GM23338 (cell line): ENCODE measurements around the gene OSBPL6. TPM values are rescaled to one million over a fixed set of nuclear protein-coding genes. Genes with fewer than 3 reads are reported as not detected.

Experiments
- ATAC-seq: fragments of 200-7000 bp; cut with Tn5 transposase; 3 replicates; pipeline ENCODE4 v1.9.1; 2020
- DNase-seq: peaks from one replicate; pipeline ENCODE4 v3.0.0-alpha.2; 2015; ENCODE audit warnings: low spot score
- H2AFZ ChIP-seq: fragments of 200-600 bp; sonication (generic); 2 replicates; pipeline ENCODE4 v1.8.0; 2016; ENCODE audit warnings: antibody characterized with exemption, mild to moderate bottlenecking, moderate library complexity
- H3F3A ChIP-seq: fragments of 200-600 bp; sonication (generic); replicated peaks from 2 replicates; pipeline ENCODE4 v1.8.0; 2017; ENCODE audit warnings: antibody characterized with exemption, mixed run types, low read depth
- H3K27ac ChIP-seq: fragments of 200-600 bp; sonication (generic); 2 replicates; pipeline ENCODE4 v1.6.1; 2016; ENCODE audit warnings: low read depth
- H3K27me3 ChIP-seq: fragments of 200-600 bp; sonication (generic); 2 replicates; pipeline ENCODE4 v1.8.0; 2016; ENCODE audit warnings: mild to moderate bottlenecking, mixed run types, moderate library complexity; ENCODE audit not compliant: insufficient read depth
- H3K36me3 ChIP-seq: fragments of 200-600 bp; sonication (generic); 2 replicates; pipeline ENCODE4 v1.8.0; 2016; ENCODE audit warnings: mild to moderate bottlenecking; ENCODE audit not compliant: insufficient read depth
- H3K4me1 ChIP-seq: fragments of 200-600 bp; sonication (generic); 2 replicates; pipeline ENCODE4 v1.8.0; 2016; ENCODE audit warnings: mild to moderate bottlenecking, moderate library complexity; ENCODE audit not compliant: insufficient read depth
- H3K4me2 ChIP-seq: fragments of 200-600 bp; sonication (generic); 2 replicates; pipeline ENCODE4 v1.7.1; 2017; ENCODE audit warnings: mixed run types
- H3K4me3 ChIP-seq: fragments of 200-600 bp; sonication (generic); 2 replicates; pipeline ENCODE4 v1.6.1; 2016; ENCODE audit warnings: mixed run types
- H3K79me2 ChIP-seq: fragments of 200-600 bp; sonication (generic); replicated peaks from 2 replicates; pipeline ENCODE4 v1.8.0; 2017; ENCODE audit warnings: mild to moderate bottlenecking; ENCODE audit not compliant: insufficient read depth
- H3K9me2 ChIP-seq: fragments of 200-600 bp; sonication (generic); 2 replicates; pipeline ENCODE4 v1.8.0; 2017; ENCODE audit not compliant: insufficient read depth
- H4K20me1 ChIP-seq: fragments of 200-600 bp; sonication (generic); replicated peaks from 2 replicates; pipeline ENCODE4 v1.8.0; 2017; ENCODE audit warnings: mild to moderate bottlenecking; ENCODE audit not compliant: insufficient read depth
- H3K27ac Mint-ChIP-seq: 2 replicates; pipeline ENCODE4 v1.8.0; 2020; ENCODE audit warnings: inconsistent platforms, mild to moderate bottlenecking, moderate library complexity, mixed read lengths
- H3K27me3 Mint-ChIP-seq: 3 replicates; pipeline ENCODE4 v1.8.0; 2022; ENCODE audit warnings: low read depth, mild to moderate bottlenecking, moderate library complexity, mixed read lengths, inconsistent platforms; ENCODE audit not compliant: insufficient read depth, poor library complexity
- H3K36me3 Mint-ChIP-seq: 3 replicates; pipeline ENCODE4 v1.8.0; 2021; ENCODE audit warnings: low read depth, mild to moderate bottlenecking, inconsistent platforms, moderate library complexity, mixed read lengths
- H3K4me1 Mint-ChIP-seq: 3 replicates; pipeline ENCODE4 v1.8.0; 2020; ENCODE audit warnings: mild to moderate bottlenecking, inconsistent platforms, mixed read lengths
- H3K4me3 Mint-ChIP-seq: 3 replicates; pipeline ENCODE4 v1.8.0; 2021; ENCODE audit warnings: moderate library complexity, mild to moderate bottlenecking, inconsistent platforms, mixed read lengths
- H3K9me3 Mint-ChIP-seq: 3 replicates; pipeline ENCODE4 v1.8.0; 2020; ENCODE audit warnings: moderate library complexity, mild to moderate bottlenecking, inconsistent platforms, mixed read lengths
- CREB1 ChIP-seq: fragments of 250-450 bp; sonication (Bioruptor Pico); IDR thresholded peaks from 2 replicates; pipeline ENCODE4 v1.5.0; 2020; ENCODE audit warnings: low read depth, mild to moderate bottlenecking, moderate library complexity
- EZH2 ChIP-seq: fragments of 200-600 bp; sonication (generic); IDR thresholded peaks from one replicate; pipeline ENCODE4 v1.8.0; 2017; ENCODE audit warnings: antibody characterized with exemption, mild to moderate bottlenecking, low read depth; ENCODE audit not compliant: unreplicated experiment
- EZH2phosphoT487 ChIP-seq: fragments of 200-600 bp; sonication (generic); IDR thresholded peaks from one replicate; pipeline ENCODE4 v1.8.1; 2018; ENCODE audit warnings: antibody characterized with exemption; ENCODE audit not compliant: unreplicated experiment
- JUNB ChIP-seq: IDR thresholded peaks from one replicate; pipeline ENCODE4 v1.6.1; 2016; ENCODE audit warnings: antibody characterized with exemption; ENCODE audit not compliant: unreplicated experiment
- POLR2AphosphoS5 ChIP-seq: IDR thresholded peaks from 2 replicates; pipeline ENCODE4 v1.6.1; 2016; ENCODE audit warnings: antibody characterized with exemption, low read depth
- REST ChIP-seq: IDR thresholded peaks from one replicate; pipeline ENCODE4 v1.6.1; 2018; ENCODE audit warnings: antibody characterized with exemption; ENCODE audit not compliant: unreplicated experiment
- STAT1 ChIP-seq: IDR thresholded peaks from one replicate; pipeline ENCODE4 v1.6.1; 2016; ENCODE audit warnings: antibody characterized with exemption; ENCODE audit not compliant: unreplicated experiment
- ZNF114 ChIP-seq: fragments of 250-450 bp; sonication (Bioruptor Pico); IDR thresholded peaks from 2 replicates; pipeline ENCODE4 v1.5.0; 2020; ENCODE audit warnings: mild to moderate bottlenecking, moderate library complexity
- ZNF331 ChIP-seq: fragments of 250-450 bp; sonication (Bioruptor Pico); IDR thresholded peaks from 2 replicates; pipeline ENCODE4 v1.5.0; 2020; ENCODE audit warnings: low read depth, mild to moderate bottlenecking, moderate library complexity
- ZNF462 ChIP-seq: fragments of 250-450 bp; sonication (Bioruptor Pico); IDR thresholded peaks from 2 replicates; pipeline ENCODE4 v1.5.0; 2020; ENCODE audit warnings: mild to moderate bottlenecking, moderate library complexity
- polyA plus RNA-seq: library from polyadenylated mRNA; unstranded; fragments of >200 nt; fragmentation: Nextera tagmentation; extraction: Ambion mirVana; gene quantifications from 2 replicates; pipeline ENCODE4 v1.2.1, GENCODE V29; 2016
- total RNA-seq: library from RNA; depleted of rRNA; stranded (reverse); fragments of >200 nt; shearing (Covaris generic); gene quantifications from 2 replicates; pipeline ENCODE4 v1.2.3, GENCODE V29; 2014
- TF ChIP-seq, protein P1 (sequence below): IDR thresholded peaks from 2 replicates; pipeline ENCODE4 v1.6.1; 2016; ENCODE audit warnings: antibody characterized with exemption
- TF ChIP-seq, protein P2 (sequence below), 2 experiments: fragments of 200-600 bp in 1 of 2; sonication (generic) in 1 of 2; conservative IDR thresholded peaks; 2 replicates each; pipeline versions ENCODE4 v1.5.1 to v1.6.1; 2016 to 2017; ENCODE audit warnings: antibody characterized with exemption in 2 of 2, low read depth in 2 of 2, mild to moderate bottlenecking in 2 of 2, moderate library complexity in 1 of 2

Gene OSBPL6
- total and polyA plus RNA-seq, 2 experiments from 2014 or later, result 6.0 to 8.5 TPM

DNA sequence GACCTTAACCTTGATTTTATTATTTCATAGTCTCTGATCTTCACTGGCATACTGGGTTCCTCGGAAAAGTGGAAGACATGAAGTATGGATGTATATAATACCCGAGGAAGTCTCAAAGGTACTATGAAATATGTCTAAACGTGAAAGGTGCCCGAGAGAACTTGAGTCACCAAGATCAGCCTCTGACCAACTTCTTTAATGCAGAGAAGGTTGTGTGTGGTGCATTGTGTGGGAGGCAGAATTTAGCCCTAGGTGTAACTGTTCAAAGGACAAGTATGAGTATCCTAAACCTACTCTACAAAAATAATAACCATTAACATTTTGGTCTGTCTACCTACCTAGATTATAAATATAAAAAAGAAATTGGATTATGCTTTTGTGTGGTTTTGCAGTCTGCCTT lies 36.1 kb downstream of the OSBPL6 start:
- Histone ChIP-seq H3K9me2 (no peaks in the 10 kb centered on the region), H2AFZ (no peak overlapping the region), H3K27ac (no peak overlapping the region), H3K4me3 (no peak overlapping the region), H3K4me1 (0 out of 2 replicates have a peak, but pooled peaks cover under 1% of the 10 kb centered on the region), H4K20me1 (peaks cover 3% of the 10 kb centered on the region; the same call in 1 of the 2 replicates), H3K36me3 (no peaks in the 10 kb centered on the region), H3K79me2 (no peaks in the 10 kb centered on the region), H3K27me3 (no peaks in the 10 kb centered on the region), H3K4me2 (no peak overlapping the region), H3F3A (no peaks in the 10 kb centered on the region)
- H3K27ac Mint-ChIP-seq, result no peak overlapping the region
- H3K4me3 Mint-ChIP-seq, result no peak overlapping the region
- TF ChIP-seq ZNF462 (CRISPR knock-in tag), result no peak
- no peak for TF ChIP-seq REST
- TF ChIP-seq CREB1 (CRISPR knock-in tag), result no peak
- TF ChIP-seq POLR2AphosphoS5, result no peak
- TF ChIP-seq, protein P1, sequence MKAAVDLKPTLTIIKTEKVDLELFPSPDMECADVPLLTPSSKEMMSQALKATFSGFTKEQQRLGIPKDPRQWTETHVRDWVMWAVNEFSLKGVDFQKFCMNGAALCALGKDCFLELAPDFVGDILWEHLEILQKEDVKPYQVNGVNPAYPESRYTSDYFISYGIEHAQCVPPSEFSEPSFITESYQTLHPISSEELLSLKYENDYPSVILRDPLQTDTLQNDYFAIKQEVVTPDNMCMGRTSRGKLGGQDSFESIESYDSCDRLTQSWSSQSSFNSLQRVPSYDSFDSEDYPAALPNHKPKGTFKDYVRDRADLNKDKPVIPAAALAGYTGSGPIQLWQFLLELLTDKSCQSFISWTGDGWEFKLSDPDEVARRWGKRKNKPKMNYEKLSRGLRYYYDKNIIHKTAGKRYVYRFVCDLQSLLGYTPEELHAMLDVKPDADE, result no peak
- TF ChIP-seq STAT1, result no peak
- TF ChIP-seq ZNF114, result no peak
- no peak for TF ChIP-seq EZH2phosphoT487
- TF ChIP-seq JUNB, result no peak
- no peak for TF ChIP-seq ZNF331 (CRISPR knock-in tag)
- no peak for TF ChIP-seq EZH2
- TF ChIP-seq, protein P2, sequence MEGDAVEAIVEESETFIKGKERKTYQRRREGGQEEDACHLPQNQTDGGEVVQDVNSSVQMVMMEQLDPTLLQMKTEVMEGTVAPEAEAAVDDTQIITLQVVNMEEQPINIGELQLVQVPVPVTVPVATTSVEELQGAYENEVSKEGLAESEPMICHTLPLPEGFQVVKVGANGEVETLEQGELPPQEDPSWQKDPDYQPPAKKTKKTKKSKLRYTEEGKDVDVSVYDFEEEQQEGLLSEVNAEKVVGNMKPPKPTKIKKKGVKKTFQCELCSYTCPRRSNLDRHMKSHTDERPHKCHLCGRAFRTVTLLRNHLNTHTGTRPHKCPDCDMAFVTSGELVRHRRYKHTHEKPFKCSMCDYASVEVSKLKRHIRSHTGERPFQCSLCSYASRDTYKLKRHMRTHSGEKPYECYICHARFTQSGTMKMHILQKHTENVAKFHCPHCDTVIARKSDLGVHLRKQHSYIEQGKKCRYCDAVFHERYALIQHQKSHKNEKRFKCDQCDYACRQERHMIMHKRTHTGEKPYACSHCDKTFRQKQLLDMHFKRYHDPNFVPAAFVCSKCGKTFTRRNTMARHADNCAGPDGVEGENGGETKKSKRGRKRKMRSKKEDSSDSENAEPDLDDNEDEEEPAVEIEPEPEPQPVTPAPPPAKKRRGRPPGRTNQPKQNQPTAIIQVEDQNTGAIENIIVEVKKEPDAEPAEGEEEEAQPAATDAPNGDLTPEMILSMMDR (conservative IDR thresholded peaks at IDR 0.05; ENCODE audit: low read depth in 2 of 2), result no peak
- no peaks in the 10 kb centered on the region for H3K36me3 Mint-ChIP-seq
- no peak for ATAC-seq
- peaks cover 9% of the 10 kb centered on the region; the same call in 2 of the 3 replicates for H3K4me1 Mint-ChIP-seq
- no peaks in the 10 kb centered on the region for H3K9me3 Mint-ChIP-seq
- H3K27me3 Mint-ChIP-seq, result peaks cover 5% of the 10 kb centered on the region
- DNase-seq, result no peak
